Coronary artery (tissue), 2 donors: Measurements from ENCODE around the gene KIAA1671.

Source experiments
- DNase-seq: peaks from one replicate; pipeline ENCODE4 v3.0.0-alpha.2; 2017; ENCODE audit warnings: low spot score
- H3K27ac ChIP-seq, 2 donors: fragments of 200-600 bp; sonication (generic); one replicate each; pipeline ENCODE4 v1.5.1; 2016 to 2019
- H3K4me3 ChIP-seq: fragments of 200-600 bp; sonication (generic); 2 replicates; pipeline ENCODE4 v1.5.1; 2016; ENCODE audit warnings: mild to moderate bottlenecking, moderate library complexity
- TF ChIP-seq, protein P1 (sequence below): fragments of 200-600 bp; sonication (generic); IDR thresholded peaks from one replicate; pipeline ENCODE4 v1.5.1; 2019; ENCODE audit warnings: antibody characterized with exemption

Gene KIAA1671

DNA sequence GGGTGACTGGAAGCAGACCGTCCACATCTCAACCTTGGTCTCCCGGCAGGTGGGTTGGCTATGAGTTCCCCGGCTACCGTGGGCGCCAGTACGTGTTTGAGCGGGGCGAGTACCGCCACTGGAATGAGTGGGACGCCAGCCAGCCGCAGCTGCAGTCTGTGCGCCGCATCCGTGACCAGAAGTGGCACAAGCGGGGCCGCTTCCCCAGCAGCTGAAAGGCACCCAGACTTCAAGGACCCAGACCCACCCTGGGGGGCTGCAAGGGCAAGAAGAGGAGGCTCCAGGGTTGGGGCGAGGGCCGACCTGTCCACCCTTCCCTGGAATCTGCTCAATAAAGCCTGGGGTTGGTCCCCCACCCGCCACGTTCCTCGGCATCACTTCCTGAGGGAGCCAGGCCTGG lies 254.5 kb downstream of the KIAA1671 start:
- DNase-seq = no peak
- TF ChIP-seq, protein P1, sequence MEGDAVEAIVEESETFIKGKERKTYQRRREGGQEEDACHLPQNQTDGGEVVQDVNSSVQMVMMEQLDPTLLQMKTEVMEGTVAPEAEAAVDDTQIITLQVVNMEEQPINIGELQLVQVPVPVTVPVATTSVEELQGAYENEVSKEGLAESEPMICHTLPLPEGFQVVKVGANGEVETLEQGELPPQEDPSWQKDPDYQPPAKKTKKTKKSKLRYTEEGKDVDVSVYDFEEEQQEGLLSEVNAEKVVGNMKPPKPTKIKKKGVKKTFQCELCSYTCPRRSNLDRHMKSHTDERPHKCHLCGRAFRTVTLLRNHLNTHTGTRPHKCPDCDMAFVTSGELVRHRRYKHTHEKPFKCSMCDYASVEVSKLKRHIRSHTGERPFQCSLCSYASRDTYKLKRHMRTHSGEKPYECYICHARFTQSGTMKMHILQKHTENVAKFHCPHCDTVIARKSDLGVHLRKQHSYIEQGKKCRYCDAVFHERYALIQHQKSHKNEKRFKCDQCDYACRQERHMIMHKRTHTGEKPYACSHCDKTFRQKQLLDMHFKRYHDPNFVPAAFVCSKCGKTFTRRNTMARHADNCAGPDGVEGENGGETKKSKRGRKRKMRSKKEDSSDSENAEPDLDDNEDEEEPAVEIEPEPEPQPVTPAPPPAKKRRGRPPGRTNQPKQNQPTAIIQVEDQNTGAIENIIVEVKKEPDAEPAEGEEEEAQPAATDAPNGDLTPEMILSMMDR = no peak

DNA sequence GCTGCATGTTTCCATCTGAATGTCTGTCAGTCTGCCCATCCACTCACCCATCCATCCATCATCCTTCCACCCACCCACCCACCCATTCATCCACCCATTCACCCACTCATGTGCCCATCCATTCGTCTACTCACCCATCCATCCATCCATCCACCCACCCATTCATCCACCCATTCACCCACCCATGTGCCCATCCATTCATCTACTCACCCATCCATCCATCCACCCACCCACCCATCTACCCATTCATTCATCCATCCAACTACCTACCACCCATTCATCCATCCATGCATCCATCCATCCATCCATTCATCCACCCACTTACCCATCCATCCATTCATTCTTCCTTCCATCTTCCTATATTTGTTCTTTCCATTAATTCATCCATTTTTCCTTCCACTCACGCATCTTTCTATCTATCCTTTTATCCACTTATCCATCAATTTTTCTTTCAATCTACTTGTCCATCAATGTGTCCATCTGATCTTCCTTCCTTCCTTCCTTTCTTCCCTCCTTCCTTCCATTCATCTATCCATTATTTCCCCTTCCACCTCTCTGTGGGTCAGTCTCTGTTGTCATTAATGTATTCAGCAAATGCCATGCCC lies 255.1 kb downstream of the KIAA1671 start:
- Histone ChIP-seq H3K4me3 (no peak overlapping the region), H3K27ac (no peak overlapping the region)
- TF ChIP-seq, protein P1 = no peak
- no peak for DNase-seq

More for the DNA sequence above, 254.5 kb downstream of the KIAA1671 start:
- Histone ChIP-seq H3K4me3 (no peak overlapping the region), H3K27ac (no peak overlapping the region)

DNA sequence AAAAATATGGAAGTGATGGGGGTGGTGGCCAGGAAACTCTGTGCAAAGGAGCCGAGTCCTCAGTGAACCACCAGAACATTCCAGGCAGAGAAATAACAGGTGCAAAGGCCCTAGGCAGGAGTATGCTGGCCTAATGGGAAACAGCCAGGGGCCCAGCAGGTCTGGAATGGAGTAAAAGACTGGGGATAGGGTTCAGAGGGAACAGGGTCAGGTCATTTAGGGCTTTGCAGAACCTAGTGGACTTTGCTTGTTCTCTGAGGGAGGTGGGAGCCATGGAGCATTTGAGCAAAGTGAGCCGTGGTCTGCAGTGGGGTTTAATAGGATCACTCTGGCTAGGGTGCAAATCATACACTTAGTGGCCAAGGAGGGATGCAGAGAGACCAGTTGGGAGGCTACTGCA lies 255.8 kb downstream of the KIAA1671 start:
- TF ChIP-seq, protein P1 = no peak
- H3K4me3 ChIP-seq = no peak overlapping the region
- H3K27ac ChIP-seq = no peak overlapping the region
- DNase-seq = no peak

DNA sequence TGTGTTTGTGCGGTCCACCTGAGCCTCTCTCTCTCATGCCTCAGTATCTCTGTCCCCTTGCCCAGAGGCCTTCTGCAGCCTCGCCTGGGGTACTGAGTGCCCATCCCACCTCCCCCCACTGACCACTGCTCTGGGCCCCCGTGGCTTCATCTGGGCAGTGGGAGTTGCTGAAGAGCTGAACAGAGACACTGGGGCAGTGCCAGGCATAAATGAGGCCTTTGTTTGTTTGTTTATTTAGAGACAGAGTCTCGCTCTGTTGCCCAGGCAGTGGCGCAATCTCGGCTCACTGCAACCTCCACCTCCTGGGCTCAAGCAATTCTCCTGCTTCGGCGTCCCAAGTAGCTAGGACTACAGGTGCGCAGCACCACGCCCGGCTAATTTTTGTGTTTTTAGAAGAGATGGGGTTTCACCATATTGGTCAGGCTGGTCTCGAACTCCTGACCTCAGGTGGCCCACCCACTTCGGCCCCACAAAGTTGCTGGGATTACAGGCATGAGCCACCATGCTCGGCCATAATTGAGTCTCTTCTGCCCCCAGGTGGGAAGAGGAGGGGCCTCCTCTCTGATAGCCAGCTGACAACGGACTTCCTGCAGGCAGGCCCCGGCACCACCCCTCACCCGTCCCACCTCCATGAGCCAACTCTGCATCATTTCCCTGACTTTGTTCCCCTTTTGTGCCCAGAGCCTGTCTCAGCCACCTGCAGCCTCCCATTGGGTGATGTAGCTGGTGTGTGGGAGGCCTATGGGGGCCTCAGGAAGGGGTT lies 256.4 kb downstream of the KIAA1671 start:
- H3K27ac ChIP-seq = no peak overlapping the region
- TF ChIP-seq, protein P1 = no peak
- no peak for DNase-seq
- H3K4me3 ChIP-seq = no peak overlapping the region

DNA sequence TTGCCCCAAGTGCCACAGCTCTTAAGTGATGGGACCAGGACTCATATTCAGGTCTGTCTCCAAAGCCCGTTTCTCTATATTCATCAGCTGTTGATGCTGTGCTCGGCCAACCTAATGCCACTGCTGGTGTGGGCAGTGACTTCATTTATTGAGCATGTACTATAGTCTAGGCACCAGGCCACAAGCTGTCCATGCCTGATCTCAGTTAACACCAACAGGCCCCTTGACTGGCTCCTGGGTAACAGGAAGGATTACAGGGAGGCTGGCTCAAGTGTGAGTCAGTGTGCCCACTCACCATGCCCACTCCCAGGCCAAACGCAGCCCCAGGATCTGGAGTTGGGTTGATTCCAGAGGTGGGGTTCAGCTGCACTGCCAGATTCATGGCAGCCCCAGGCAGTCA lies 258.3 kb downstream of the KIAA1671 start:
- no peak for DNase-seq
- TF ChIP-seq, protein P1 = no peak
- Histone ChIP-seq H3K4me3 (no peak overlapping the region), H3K27ac (no peak overlapping the region)

DNA sequence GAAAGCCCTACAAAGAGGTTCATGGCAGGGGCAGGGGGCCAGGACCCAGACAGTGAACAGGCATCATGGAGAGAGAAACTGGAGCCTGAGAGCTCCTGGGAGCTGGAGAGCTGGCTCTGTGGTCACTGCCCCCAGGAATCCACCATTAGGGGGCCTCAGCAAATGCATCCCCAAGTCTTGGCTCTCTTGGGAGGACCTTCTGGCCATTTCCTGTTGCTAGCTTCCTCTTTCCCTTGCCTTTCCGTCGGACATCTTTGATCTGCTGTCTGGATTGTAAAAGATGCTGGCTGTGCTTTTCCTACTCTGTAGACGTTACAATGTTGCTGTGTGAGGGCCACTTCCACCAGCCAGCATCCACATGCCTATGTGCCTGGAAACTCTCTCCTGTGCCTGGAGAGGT lies 259.8 kb downstream of the KIAA1671 start:
- no peak for DNase-seq
- H3K4me3 ChIP-seq = no peak overlapping the region
- TF ChIP-seq, protein P1 = no peak
- no peak overlapping the region for H3K27ac ChIP-seq

DNA sequence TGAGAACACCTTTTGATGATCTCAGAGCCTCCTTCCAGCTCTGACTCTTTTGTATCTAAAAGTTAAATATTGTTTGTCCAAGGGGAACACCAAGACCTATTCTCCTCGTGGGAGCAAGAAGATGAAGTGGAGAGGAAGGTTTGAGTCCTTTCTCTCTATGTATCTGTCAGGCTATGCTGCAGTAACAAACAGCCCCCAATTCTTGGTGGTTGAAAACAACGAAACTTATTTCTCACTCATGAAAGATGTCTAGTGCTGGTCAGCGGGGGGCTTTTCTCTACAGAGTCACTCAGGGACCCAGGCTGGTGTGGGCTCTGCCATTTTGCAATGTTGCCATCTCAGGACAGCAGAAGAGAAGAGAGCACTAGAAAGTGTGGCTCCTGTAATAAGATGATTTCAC lies 260.7 kb downstream of the KIAA1671 start:
- H3K4me3 ChIP-seq = no peak overlapping the region
- no peak overlapping the region for H3K27ac ChIP-seq
- TF ChIP-seq, protein P1 = no peak
- DNase-seq = no peak
